Neural cell (in vitro differentiated cells): ENCODE measurements around the gene BRD2.

Experiments used
- CTCF ChIP-seq: fragments of 450-650 bp; IDR thresholded peaks from 2 replicates; pipeline ENCODE4 v1.5.1; 2014; ENCODE audit warnings: antibody characterized with exemption, mild to moderate bottlenecking, moderate library complexity; ENCODE audit not compliant: poor library complexity, severe bottlenecking
- EZH2 ChIP-seq: fragments of 200-600, 300-800 bp; shearing (Covaris generic), sonication (generic); IDR thresholded peaks from 2 replicates; pipeline ENCODE4 v1.6.1; 2014; ENCODE audit warnings: antibody characterized with exemption, low read length, borderline replicate concordance, mild to moderate bottlenecking; ENCODE audit not compliant: insufficient read depth, poor library complexity, severe bottlenecking
- MXI1 ChIP-seq: fragments of 450-650 bp; conservative IDR thresholded peaks from 2 replicates; pipeline ENCODE4 v1.6.1; 2014; ENCODE audit warnings: antibody characterized with exemption, mild to moderate bottlenecking; ENCODE audit not compliant: poor library complexity, severe bottlenecking
- POLR2AphosphoS5 ChIP-seq: IDR thresholded peaks from 2 replicates; pipeline ENCODE4 v1.6.1; 2012
- RAD21 ChIP-seq: fragments of 450-650 bp; conservative IDR thresholded peaks from 2 replicates; pipeline ENCODE4 v1.6.1; 2014; ENCODE audit warnings: antibody characterized with exemption, mild to moderate bottlenecking, moderate library complexity
- REST ChIP-seq: IDR thresholded peaks from 2 replicates; pipeline ENCODE4 v1.6.1; 2012; ENCODE audit warnings: borderline replicate concordance
- TAF1 ChIP-seq: IDR thresholded peaks from 2 replicates; pipeline ENCODE4 v1.6.1; 2012; ENCODE audit warnings: low read depth

- TF ChIP-seq CTCF (no peak), TAF1 (peak; percentile 27), REST (no peak), POLR2AphosphoS5 (no peak), EZH2 (no peak), RAD21 (no peak), MXI1 (peak; percentile 84)
Measured at GRCh38 chr6:32969685-32970412, 1.5 kb downstream of the BRD2 start.
